ENCODE data around the gene CACNA1C. TPM values are rescaled to one million over a fixed set of nuclear protein-coding genes. Genes with fewer than 3 reads are reported as not detected.
A peak's percentile ranks its signal among the peaks of the same experiment; 100 is the strongest.

Gene CACNA1C
- polyA plus RNA-seq, 1 of the 3 experiments (the other 2 are of a cell fraction), result 1.5 TPM

GRCh38 chr12:2183556-2184541 is 131.1 kb downstream of the CACNA1C start (continued):
- no peak for TF ChIP-seq ZBTB33 (IDR thresholded peaks at IDR 0.05; ENCODE audit: borderline replicate concordance, low read depth)
- TF ChIP-seq EZH2phosphoT487 (IDR thresholded peaks at IDR 0.05; ENCODE audit: borderline replicate concordance, low read depth), result no peak
- peak; percentile 65 for TF ChIP-seq TCF12 (IDR thresholded peaks at IDR 0.05)
- TF ChIP-seq RCOR1 (IDR thresholded peaks at IDR 0.05; ENCODE audit: low read length), result peak; percentile 66
- TF ChIP-seq YY1 (IDR thresholded peaks at IDR 0.05; ENCODE audit: low read depth), result no peak
- TF ChIP-seq NRF1 (IDR thresholded peaks at IDR 0.05; ENCODE audit: low read depth, low read length), result no peak
- TF ChIP-seq SIN3A (IDR thresholded peaks at IDR 0.05; ENCODE audit: borderline replicate concordance, low read depth, low read length), result no peak
- peak; percentile 51 for TF ChIP-seq RAD21 (IDR thresholded peaks at IDR 0.05; ENCODE audit: low read length)
- peak in 1 of 2 experiments; percentile 73; a peak in 2 of 4 replicates for TF ChIP-seq EP300 (IDR thresholded peaks at IDR 0.05; ENCODE audit: borderline replicate concordance in 1 of 2, low read depth in 1 of 2, low read length in 1 of 2)
- TF ChIP-seq NFIC (IDR thresholded peaks at IDR 0.05; ENCODE audit: borderline replicate concordance), result peak; percentile 39; the same call in 1 of the 2 replicates
- no peak for TF ChIP-seq FOSL2 (IDR thresholded peaks at IDR 0.05; ENCODE audit: borderline replicate concordance, low read depth)
- TF ChIP-seq TEAD4 (IDR thresholded peaks at IDR 0.05; ENCODE audit: borderline replicate concordance, insufficient read depth), result no peak
- TF ChIP-seq RFX5 (IDR thresholded peaks at IDR 0.05; ENCODE audit: low read length), result peak; percentile 40; the same call in 1 of the 2 replicates
- TF ChIP-seq JUND (IDR thresholded peaks at IDR 0.05), result no peak
- no peak for TF ChIP-seq GABPA (IDR thresholded peaks at IDR 0.05; ENCODE audit: low read depth)
- no peak for TF ChIP-seq RXRA (IDR thresholded peaks at IDR 0.05; ENCODE audit: borderline replicate concordance, low read depth)
- no peak for TF ChIP-seq MAX (IDR thresholded peaks at IDR 0.05; ENCODE audit: low read depth)
- no peak for TF ChIP-seq FOXJ3 (CRISPR knock-in tag; IDR thresholded peaks at IDR 0.05)
- TF ChIP-seq ELF1 (IDR thresholded peaks at IDR 0.05), result no peak
- TF ChIP-seq POLR2AphosphoS5 (IDR thresholded peaks at IDR 0.05; ENCODE audit: low read depth, low read length), result no peak
- TF ChIP-seq USF2 (IDR thresholded peaks at IDR 0.05; ENCODE audit: borderline replicate concordance, low read depth, low read length), result no peak
- TF ChIP-seq PBX3 (IDR thresholded peaks at IDR 0.05), result no peak
- no peak for TF ChIP-seq CHD2 (IDR thresholded peaks at IDR 0.05; ENCODE audit: low read length, partially characterized antibody)
- no peak for TF ChIP-seq FOXM1 (IDR thresholded peaks at IDR 0.05; ENCODE audit: low read depth)
- TF ChIP-seq SMC3 (IDR thresholded peaks at IDR 0.05; ENCODE audit: low read depth, low read length), result peak; percentile 30; the same call in 1 of the 2 replicates
- TF ChIP-seq MEF2A (IDR thresholded peaks at IDR 0.05; ENCODE audit: borderline replicate concordance, low read depth), result no peak
- TF ChIP-seq USF1 (IDR thresholded peaks at IDR 0.05; ENCODE audit: borderline replicate concordance, low read depth), result no peak
- peak; percentile 98 for TF ChIP-seq MXI1 (IDR thresholded peaks at IDR 0.05; ENCODE audit: low read depth, low read length)
